NOMO-1 (cell line): ENCODE measurements around the gene SEMA3G.

Experiments
- DNase-seq, 2 experiments: peaks; one replicate each; lab custom pipeline; 2025; ENCODE audit not compliant: unreplicated experiment in 2 of 2; lab: John Stamatoyannopoulos, UW

The SEMA3G gene

DNA sequence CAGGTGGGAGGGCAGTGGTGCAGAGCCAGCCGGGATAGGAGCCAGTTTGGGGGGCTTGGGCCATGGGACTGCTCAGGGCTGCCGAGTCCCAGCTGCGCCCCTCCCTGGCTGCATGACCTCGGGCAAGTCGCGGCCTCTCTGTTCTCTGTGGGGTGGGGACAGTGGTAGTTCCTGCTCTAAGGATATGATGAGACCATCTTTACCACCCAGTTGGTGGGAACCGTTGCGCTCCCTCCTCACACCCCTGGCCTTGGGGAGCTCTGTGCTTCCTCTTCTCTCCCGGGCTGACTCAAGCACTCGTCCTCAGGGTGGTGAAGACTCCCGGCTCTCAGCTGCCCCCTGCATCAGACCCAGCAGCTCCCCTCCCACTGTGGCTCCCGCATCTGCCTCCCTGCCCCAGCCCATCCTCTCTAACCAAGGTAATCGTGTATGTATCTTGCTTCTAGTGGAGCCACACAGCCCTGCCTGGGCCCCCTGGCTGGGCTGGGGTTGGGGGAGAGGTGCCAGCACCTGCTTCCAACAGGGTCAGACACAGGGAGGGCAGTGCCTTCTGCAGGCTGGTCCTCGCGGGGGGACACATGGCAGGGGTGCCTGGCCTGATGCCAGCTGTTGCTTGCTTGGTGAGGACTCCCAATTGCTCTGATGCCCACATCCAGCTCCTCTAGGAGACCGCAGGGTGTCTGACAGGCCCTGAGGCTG lies 35.1 kb upstream of the SEMA3G start:
- DNase-seq, result no peak

DNA sequence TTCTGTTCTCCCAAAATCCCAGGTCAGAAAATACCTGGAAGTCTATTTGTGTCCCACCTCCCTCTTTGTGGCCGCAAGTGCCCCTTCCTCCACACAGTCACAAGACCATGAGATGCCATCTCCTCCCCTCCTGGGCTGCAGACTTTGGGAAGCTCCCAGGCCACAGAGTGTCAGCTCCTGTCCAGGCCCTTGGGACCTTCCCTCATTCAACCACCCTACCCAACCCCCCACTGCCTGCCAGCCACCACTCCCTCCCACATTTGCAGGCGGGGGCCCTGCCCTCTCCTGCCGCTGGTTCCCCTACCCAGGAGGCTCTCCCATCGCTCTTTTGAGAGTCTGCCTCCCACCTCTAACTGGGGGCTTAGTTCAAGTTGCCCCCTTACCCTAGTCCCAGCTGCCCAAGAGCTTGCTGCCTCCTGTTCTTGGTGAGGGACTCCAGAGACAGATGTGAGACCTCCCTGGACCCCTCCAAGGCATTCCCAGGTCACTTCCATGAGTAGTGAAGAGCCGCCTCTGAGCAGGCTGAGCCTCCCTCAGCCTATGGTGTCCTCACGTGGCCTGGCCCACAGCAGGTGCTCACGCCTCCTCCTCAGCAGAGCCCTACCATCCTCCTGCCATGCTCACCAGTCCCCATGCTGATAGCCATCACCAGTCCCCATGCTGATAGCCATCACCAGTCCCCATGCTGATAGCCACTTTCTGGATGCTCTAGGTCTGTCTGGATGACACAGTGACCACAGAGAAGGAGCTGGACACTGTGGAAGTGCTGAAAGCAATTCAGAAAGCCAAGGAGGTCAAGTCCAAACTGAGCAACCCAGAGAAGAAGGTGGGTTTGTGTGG lies 34.4 kb upstream of the SEMA3G start:
- no peak for DNase-seq

GRCh38 chr3:52477796-52478095 lies 32.8 kb upstream of the SEMA3G start:
- DNase-seq, result no peak

DNA sequence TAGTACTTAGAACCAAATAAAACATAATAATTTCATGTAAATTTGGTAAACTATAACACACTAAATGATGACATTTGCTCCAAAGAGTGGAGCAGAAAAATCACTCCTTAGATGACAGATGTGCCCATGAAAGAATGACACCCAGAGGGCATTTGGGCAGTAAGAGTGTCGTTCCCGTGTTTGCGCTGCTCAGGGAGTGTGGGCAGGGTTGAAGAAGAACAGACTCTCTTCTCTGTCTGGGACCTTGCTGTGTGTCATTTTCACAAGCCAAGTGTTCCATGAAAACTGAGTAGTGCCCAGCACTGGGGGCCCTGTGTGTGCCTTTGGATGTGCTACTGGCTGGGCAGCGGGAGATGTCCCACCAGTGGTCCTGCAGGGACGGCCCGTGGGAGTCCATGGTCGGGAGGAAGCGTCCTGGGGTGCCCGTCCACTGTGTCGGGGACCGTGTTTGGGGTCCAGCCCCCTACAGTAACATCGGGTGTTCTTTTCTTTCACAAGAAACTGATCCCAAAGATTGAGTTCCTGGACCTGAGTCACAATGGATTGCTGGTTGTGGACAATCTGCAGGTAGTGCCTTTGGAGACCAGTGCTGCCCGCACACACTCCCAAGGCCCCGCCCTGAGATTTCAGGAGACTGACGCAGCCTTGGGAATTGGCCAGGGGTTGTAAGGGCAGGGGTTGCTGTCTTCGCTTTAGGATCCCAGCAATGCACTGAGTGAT lies 32.3 kb upstream of the SEMA3G start:
- DNase-seq, result no peak

GRCh38 chr3:52473026-52473425 lies 28.1 kb upstream of the SEMA3G start:
- DNase-seq, result no peak

DNA sequence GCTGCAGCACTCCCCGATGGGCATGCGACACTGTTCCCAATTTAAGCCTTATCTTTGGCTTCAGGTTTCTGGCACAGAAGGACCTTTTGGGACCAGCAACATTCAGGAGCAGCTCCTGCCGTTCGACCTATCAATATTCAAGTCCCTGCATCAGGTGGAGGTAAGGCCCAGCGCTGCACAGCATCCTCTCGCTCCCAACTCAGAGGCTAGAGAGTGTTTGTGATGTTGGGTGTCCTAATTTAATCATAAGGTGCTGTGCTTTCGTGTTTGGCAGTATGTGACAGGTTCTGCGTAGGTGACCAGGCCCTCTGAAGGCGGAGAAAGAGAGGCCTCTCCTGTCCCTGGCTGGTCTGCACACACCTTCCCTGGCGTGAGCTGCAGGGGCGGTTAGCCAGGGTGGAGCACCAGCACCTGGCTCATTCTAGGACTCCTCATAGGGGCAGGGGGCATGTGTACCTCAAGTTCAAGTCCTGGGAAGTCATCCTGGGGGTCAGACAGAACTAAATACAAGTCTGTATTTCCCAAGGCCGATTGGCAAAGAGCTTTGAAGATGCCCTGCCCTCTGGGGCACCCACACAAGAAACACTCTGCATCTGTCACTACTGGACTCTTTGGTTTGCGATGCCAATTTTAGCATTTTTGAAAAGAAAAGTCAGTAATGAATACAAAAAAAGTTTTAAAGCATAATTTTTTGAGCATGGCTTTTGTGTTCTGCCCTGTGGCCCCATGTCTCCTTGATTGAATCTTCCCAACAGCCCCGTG lies 27.5 kb upstream of the SEMA3G start:
- no peak for DNase-seq

GRCh38 chr3:52471371-52472238 lies 26.7 kb upstream of the SEMA3G start:
- peak; percentile 21 to 54 for DNase-seq

GRCh38 chr3:52470920-52471319 lies 26.0 kb upstream of the SEMA3G start:
- no peak for DNase-seq

DNA sequence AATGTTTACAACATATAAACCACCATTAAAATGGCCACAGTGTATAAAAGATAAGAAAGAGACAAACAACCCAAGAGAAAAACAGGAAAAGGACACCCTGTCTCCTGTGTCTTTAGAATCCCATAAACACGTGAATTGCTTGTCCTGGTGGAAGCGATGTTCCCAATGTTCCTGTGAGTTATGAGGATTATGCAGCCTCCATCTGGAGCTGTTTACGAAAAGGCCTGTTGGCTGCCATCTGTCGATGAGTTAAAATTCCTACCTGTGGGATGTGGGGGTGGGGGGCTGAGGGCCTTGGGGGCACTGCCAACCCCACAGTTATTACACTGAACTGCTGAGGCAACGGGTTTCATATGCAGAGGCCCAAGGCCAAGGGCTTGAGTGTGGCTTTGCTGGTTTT lies 24.1 kb upstream of the SEMA3G start:
- no peak for DNase-seq

DNA sequence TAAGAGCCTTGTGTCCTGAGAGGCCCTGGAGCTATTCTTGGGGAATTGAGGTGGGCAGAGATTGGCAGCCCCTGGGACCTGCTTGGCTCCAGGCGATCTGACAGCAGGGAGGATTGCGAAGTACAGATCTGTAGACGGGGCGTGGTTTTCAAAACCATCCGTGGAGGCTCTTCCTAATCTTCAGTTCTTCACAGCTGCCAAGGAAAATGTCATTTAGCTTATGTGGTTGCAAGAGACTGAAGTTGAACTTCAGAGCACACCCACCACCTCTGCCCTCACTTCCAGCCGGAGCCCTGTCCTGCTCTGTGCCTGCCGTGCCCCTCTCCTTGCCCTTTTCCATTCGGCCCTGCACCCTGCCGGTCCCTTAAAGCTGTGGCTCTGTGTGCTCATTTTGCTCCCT lies 23.4 kb upstream of the SEMA3G start:
- peak in 1 of 2 experiments; percentile 8 for DNase-seq

GRCh38 chr3:52463416-52463815 lies 18.5 kb upstream of the SEMA3G start:
- DNase-seq, result no peak

DNA sequence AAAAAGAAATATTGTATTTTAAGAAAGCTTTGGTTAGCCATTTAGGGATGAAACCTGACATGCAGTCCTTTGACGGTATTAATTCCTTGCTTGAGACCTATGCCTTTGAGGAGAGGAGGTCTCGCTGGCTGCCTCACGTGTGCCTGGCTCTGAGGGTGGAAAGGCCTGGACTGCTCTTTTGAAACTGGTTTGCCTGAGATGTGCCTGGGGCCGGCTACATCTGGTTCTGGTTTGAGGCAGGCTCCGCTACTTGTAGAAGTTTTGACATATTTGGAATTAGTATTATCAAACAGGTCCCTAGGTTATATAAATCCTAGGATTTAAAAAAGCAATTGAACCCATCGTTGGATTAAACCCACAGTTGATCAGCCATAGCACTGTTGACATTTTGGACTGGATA lies 17.0 kb upstream of the SEMA3G start:
- DNase-seq, result no peak

DNA sequence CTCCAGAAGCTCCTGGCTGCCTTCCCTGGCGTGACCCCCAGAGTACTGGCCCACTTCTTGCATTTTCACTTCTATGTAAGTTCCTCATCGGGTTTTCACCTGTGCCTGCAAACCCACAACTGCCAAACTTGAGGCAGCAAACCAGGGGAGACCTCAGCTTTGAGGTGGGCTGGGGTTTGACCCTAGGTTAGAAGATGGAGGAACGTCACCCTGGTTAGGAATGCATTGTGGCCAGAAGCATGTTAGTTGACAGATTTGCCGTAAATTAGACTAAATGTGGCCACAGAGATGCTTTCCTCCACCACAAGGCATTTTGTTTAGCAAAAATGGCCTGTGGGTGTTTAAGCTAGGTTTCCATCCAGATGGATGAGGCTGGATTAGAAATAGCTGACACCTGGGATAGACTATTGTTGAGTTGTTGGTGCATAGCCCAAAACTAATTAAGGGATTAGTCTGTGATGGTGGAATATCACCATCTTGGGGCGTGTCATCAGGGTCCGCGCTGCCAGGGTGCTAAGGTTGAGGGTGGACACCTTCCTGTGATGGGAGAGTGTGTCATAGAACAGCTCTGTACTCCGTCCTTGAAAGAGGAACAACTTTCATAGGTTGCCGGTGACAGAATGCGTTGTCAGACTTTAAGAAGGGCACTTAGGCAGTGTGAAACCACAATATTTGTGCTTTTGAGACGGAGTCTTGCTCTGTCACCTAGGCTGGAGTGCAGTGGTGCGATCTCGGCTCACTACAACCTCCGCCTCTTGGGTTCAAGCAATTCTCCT lies 14.1 kb upstream of the SEMA3G start:
- DNase-seq, result no peak

DNA sequence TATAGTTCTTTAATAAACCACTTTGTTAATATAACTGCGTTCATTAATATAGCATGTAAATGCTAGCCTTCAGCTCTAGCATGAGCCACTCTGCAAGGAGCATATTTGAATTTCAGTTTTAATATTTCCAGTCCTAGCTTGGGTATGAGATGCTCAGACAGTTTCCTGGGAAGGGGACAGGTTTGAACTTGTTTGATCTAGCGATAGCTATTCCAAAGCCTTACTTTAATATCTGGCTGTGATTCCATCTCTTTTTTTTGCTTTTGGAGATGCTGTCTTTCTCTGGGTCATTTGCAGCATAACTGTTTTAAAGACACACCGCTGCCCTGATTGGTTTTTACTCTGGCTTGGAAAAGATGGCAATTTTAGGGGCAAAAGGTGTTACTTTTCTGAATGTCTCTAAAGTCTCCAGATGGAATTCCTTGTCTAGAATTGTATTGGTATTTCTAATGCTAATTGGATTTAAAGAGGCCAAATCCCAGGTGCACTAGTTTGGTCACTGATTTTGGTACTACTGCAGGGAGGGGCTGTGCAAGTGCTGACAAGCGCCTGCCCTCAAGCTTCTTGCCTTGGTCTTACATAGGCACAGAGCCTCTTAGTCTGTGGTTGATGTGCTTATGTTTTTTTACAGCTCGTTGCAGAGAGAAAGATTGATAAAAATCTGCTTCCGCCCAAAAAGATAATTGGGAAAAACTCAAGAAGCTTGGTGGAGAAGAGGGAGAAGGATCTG lies 13.3 kb upstream of the SEMA3G start:
- DNase-seq, result no peak

GRCh38 chr3:52456800-52457183 lies 11.9 kb upstream of the SEMA3G start:
- no peak for DNase-seq

GRCh38 chr3:52456169-52456799 lies 11.4 kb upstream of the SEMA3G start:
- no peak for DNase-seq

DNA sequence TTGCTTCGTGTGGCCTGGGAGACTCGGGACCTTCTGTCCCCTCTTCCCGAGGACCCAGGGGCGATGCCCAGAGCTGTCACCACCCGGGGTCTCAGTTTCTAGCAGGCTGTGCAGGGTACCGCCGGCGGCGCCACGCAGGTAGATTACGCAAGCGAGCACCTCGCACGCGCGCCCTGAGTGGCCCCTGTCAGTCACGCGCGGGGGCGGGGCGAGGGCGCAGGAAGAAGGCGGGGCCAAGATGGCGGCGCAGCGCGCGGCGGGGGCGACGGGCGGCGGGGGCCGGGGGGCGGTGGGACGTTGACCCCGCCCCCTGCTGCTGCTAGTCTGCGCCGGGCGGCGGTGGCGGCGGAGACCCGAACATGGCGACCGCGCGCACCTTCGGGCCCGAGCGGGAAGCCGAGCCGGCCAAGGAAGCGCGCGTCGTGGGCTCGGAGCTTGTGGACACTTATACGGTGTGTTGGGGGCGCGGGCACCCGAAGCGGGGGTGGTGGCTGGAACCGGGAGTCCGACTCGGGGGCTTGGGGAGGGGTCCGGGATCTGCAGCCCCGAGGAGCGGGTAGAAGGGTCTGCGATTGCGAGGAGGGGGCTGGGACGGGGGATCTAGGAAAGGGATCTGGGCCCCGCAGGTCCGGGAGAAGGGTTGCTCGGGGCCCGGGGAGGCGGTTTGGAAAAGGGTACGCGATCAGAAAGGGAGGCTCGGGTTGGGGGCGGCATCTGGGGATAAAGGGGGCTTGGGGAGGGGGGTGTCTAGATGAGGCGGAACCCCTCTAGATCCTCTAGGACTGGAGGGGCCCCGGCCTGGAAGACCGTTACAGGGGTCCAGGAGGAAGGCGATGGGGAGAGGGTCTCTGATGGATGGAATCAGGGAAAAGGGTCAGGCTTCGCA lies 10.6 kb upstream of the SEMA3G start, which contains the start of gene NISCH:
NISCH (plus strand) TSS at position 322 of the 886 bp plus-strand sequence; CDS start at position 360, 38 bp downstream.
- DNase-seq, result peak; percentile 79 to 87
